ENCODE results near the gene RBMX. TPM values are rescaled to one million over a fixed set of nuclear protein-coding genes. Genes with fewer than 3 reads are reported as not detected.
"Not testable (repeated sequence)": the region's sequence is repeated elsewhere in the genome, so short reads cannot be mapped to it uniquely, and the experiment has no call there.

Gene RBMX
- total RNA-seq, 3 donors from 2014 or later (not counting 1 experiment from before 2014, with no cell fraction given) = 171 to 208 (median 174) TPM

DNA sequence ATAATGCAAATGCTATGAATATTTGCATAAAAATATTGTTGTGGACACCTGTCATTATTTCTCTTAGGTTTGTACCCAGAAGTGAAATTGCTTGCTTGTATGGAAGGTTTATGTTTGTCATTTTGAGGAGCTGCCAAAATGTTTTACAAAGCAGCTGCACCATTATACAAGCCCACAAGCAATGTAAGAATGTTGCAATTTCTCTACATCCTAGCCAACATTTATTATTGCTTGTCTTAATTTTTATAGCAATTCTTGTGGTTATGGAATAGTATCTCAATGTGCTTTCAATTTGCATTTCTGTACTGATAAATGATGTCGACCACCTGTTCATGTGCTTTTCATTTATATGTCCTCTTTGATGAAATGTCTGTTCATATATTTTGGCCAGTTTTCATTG lies 18.7 kb upstream of the RBMX start:
- TF ChIP-seq CTCF (IDR thresholded peaks at IDR 0.05) = no peak
- Mint-ChIP-seq H3K4me3 (no peak overlapping the region), H3K27ac (no peak overlapping the region), H3K9me3 (no peaks in the 10 kb centered on the region), H3K36me3 (no peaks in the 10 kb centered on the region), H3K4me1 (no peaks in the 10 kb centered on the region), H3K27me3 (ENCODE audit: low read depth in 2 of 2) (no peaks in the 10 kb centered on the region)
- H3K36me3 ChIP-seq (ENCODE audit: control insufficient read depth, insufficient read depth, low read length) = no peaks in the 10 kb centered on the region
- H3K27me3 ChIP-seq (ENCODE audit: control insufficient read depth, insufficient read depth, low read length) = no peaks in the 10 kb centered on the region
- intact Hi-C loops (cut with micrococcal nuclease) = no loop called here
- no peak for ATAC-seq
- no peak for DNase-seq
- no peaks in the 10 kb centered on the region for H3K9me3 ChIP-seq (ENCODE audit: control insufficient read depth, insufficient read depth, low read length)
- WGBS (ENCODE audit: insufficient coverage) = 86% methylated on average over 1 of the region's 1 CpG
- H3K4me1 ChIP-seq (ENCODE audit: control insufficient read depth, insufficient read depth, low read length) = no peaks in the 10 kb centered on the region
- H3K27ac ChIP-seq (ENCODE audit: low read length) = no peak overlapping the region
- H3K4me3 ChIP-seq (ENCODE audit: low read length) = no peak overlapping the region

DNA sequence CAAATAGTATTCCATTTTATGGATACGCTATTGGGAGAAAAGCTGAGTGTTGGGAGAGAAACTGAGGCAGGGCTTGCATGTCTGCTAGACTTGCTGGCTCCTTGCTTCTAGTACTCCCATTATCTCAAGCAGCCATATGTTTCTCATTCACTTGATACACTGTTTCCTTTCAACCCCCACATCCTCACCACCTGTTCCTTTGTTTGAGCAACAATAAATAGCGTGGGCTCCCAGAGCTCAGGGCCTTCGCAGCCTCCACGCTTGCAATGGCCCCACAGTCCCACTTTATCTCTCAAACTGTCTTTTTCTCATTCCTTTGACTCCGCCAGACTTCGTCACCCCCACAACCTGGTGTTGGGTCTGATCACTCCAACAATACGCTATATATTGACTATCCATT lies 18.2 kb upstream of the RBMX start:
- H3K4me3 Mint-ChIP-seq; DNase-seq; H3K9me3 ChIP-seq (ENCODE audit: control insufficient read depth, insufficient read depth, low read length); H3K27me3 Mint-ChIP-seq (ENCODE audit: low read depth in 2 of 2); H3K4me1 ChIP-seq (ENCODE audit: control insufficient read depth, insufficient read depth, low read length); H3K4me1 Mint-ChIP-seq; H3K27ac ChIP-seq (ENCODE audit: low read length); H3K4me3 ChIP-seq (ENCODE audit: low read length); H3K36me3 Mint-ChIP-seq; H3K9me3 Mint-ChIP-seq; H3K27ac Mint-ChIP-seq; intact Hi-C loops (cut with micrococcal nuclease); H3K27me3 ChIP-seq (ENCODE audit: control insufficient read depth, insufficient read depth, low read length); ATAC-seq; H3K36me3 ChIP-seq (ENCODE audit: control insufficient read depth, insufficient read depth, low read length): not testable (repeated sequence)
- 83% methylated on average over 5 of the region's 7 CpGs for WGBS (ENCODE audit: insufficient coverage)

- Histone ChIP-seq H3K4me3 (ENCODE audit: low read length) (no peak overlapping the region), H3K27me3 (ENCODE audit: control insufficient read depth, insufficient read depth, low read length) (no peaks in the 10 kb centered on the region), H3K9me3 (ENCODE audit: control insufficient read depth, insufficient read depth, low read length) (no peaks in the 10 kb centered on the region), H3K36me3 (ENCODE audit: control insufficient read depth, insufficient read depth, low read length) (no peaks in the 10 kb centered on the region), H3K4me1 (ENCODE audit: control insufficient read depth, insufficient read depth, low read length) (no peaks in the 10 kb centered on the region), H3K27ac (ENCODE audit: low read length) (no peak overlapping the region)
- no peak overlapping the region for H3K4me3 Mint-ChIP-seq
- no peaks in the 10 kb centered on the region for H3K9me3 Mint-ChIP-seq
- no peak for ATAC-seq
- DNase-seq = no peak
- H3K36me3 Mint-ChIP-seq = no peaks in the 10 kb centered on the region
- intact Hi-C loops (cut with micrococcal nuclease) = no loop called here
- 100% methylated on average over 1 of the region's 7 CpGs for WGBS (ENCODE audit: insufficient coverage)
- H3K27me3 Mint-ChIP-seq (ENCODE audit: low read depth in 2 of 2) = no peaks in the 10 kb centered on the region
- no peak for TF ChIP-seq CTCF (IDR thresholded peaks at IDR 0.05)
- no peaks in the 10 kb centered on the region for H3K4me1 Mint-ChIP-seq
- H3K27ac Mint-ChIP-seq = no peak overlapping the region
Observed at GRCh38 chrX:136896121-136896914, 15.8 kb upstream of the RBMX start.

DNA sequence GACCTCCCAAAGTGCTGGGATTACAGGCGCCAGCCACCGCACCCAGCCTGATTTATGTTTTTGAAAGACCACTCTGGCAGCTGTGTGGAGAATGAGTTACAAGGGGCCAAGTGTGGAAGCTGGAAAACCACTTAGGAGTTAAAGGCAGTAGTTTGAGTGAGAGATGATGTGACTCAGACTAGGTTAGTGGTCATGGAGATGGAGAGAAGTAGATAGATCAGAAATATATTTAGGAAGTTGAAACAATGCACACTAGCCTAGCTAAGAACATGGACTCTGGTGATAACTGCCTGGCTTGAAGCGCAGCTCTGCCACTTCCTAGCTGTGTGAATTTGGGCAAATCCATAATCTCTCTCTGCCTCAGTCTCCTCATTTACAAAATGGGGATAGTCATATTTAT lies 11.9 kb upstream of the RBMX start:
- no peak for TF ChIP-seq CTCF (IDR thresholded peaks at IDR 0.05)
- H3K36me3 Mint-ChIP-seq = no peaks in the 10 kb centered on the region
- intact Hi-C loops (cut with micrococcal nuclease) = no loop called here

DNA sequence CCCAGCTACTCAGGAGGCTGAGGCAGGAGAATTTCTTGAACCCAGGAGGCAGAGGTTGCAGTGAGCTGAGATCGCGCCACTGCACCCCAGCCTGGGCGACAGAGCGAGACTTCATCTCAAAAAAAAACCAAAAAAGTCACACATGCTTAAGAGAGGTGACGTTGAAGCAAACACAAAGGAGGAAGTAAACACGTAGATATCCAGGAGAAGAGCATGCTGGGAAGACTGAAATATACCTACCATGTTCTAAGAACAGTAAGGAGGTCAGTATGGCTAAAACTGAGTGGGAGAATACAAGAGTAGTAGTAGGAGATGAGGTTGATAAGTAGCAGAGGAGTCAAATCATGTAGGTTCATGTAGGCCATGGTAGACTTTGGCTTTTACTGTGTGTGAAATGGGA lies 10.1 kb upstream of the RBMX start:
- WGBS (ENCODE audit: insufficient coverage) = 64% methylated on average over 2 of the region's 6 CpGs
- intact Hi-C loops (cut with micrococcal nuclease) = not testable (repeated sequence)

More for the DNA sequence above, 11.9 kb upstream of the RBMX start:
- no peaks in the 10 kb centered on the region for H3K27me3 ChIP-seq (ENCODE audit: control insufficient read depth, insufficient read depth, low read length)
- H3K27ac Mint-ChIP-seq = no peak overlapping the region
- DNase-seq = no peak
- no peaks in the 10 kb centered on the region for H3K9me3 ChIP-seq (ENCODE audit: control insufficient read depth, insufficient read depth, low read length)
- H3K27me3 Mint-ChIP-seq (ENCODE audit: low read depth in 2 of 2) = no peaks in the 10 kb centered on the region
- no peaks in the 10 kb centered on the region for H3K9me3 Mint-ChIP-seq
- H3K27ac ChIP-seq (ENCODE audit: low read length) = no peak overlapping the region
- no peak overlapping the region for H3K4me3 ChIP-seq (ENCODE audit: low read length)
- ATAC-seq = no peak
- no peaks in the 10 kb centered on the region for H3K4me1 Mint-ChIP-seq
- WGBS (ENCODE audit: insufficient coverage) = 100% methylated on average over 2 of the region's 3 CpGs
- H3K36me3 ChIP-seq (ENCODE audit: control insufficient read depth, insufficient read depth, low read length) = no peaks in the 10 kb centered on the region
- no peaks in the 10 kb centered on the region for H3K4me1 ChIP-seq (ENCODE audit: control insufficient read depth, insufficient read depth, low read length)
- no peak overlapping the region for H3K4me3 Mint-ChIP-seq

More for the DNA sequence above, 10.1 kb upstream of the RBMX start:
- not testable (repeated sequence) for H3K4me3 ChIP-seq (ENCODE audit: low read length); DNase-seq; H3K27me3 ChIP-seq (ENCODE audit: control insufficient read depth, insufficient read depth, low read length); H3K4me1 ChIP-seq (ENCODE audit: control insufficient read depth, insufficient read depth, low read length); H3K9me3 Mint-ChIP-seq; H3K36me3 Mint-ChIP-seq; H3K27ac Mint-ChIP-seq; H3K4me1 Mint-ChIP-seq; H3K4me3 Mint-ChIP-seq; H3K27me3 Mint-ChIP-seq (ENCODE audit: low read depth in 2 of 2); H3K27ac ChIP-seq (ENCODE audit: low read length); ATAC-seq; H3K36me3 ChIP-seq (ENCODE audit: control insufficient read depth, insufficient read depth, low read length); H3K9me3 ChIP-seq (ENCODE audit: control insufficient read depth, insufficient read depth, low read length)
